Measurements from ENCODE around the gene MRM2. TPM values are rescaled to one million over a fixed set of nuclear protein-coding genes. Genes with fewer than 3 reads are reported as not detected.

The MRM2 gene
- total RNA-seq, 2 experiments from 2014 or later = 23.6 to 25.7 TPM

GRCh38 chr7:2201128-2201527 lies 40.9 kb downstream of the MRM2 start:
- H3K9me3 Mint-ChIP-seq = no peaks in the 10 kb centered on the region
- H3K4me3 Mint-ChIP-seq = no peak overlapping the region
- CTCF ChIA-PET = no interaction called here
- no peaks in the 10 kb centered on the region for H3K4me1 Mint-ChIP-seq
- DNase-seq = no peak
- no peaks in the 10 kb centered on the region for H3K27me3 Mint-ChIP-seq
- peaks cover 24% of the 10 kb centered on the region for H3K36me3 Mint-ChIP-seq (ENCODE audit: low read depth)
- POLR2A ChIA-PET = no interaction called here
- H3K27ac Mint-ChIP-seq = no peak overlapping the region

GRCh38 chr7:2200584-2200980 lies 41.4 kb downstream of the MRM2 start:
- H3K4me3 Mint-ChIP-seq = no peak overlapping the region
- no peak for DNase-seq
- H3K27me3 Mint-ChIP-seq = no peaks in the 10 kb centered on the region
- no peaks in the 10 kb centered on the region for H3K4me1 Mint-ChIP-seq
- ChIA-PET CTCF (no interaction called here), POLR2A (no interaction called here)
- no peaks in the 10 kb centered on the region for H3K9me3 Mint-ChIP-seq
- H3K27ac Mint-ChIP-seq = no peak overlapping the region
- H3K36me3 Mint-ChIP-seq (ENCODE audit: low read depth) = peaks cover 30% of the 10 kb centered on the region

- Mint-ChIP-seq H3K9me3 (peaks cover 2% of the 10 kb centered on the region), H3K4me3 (no peak overlapping the region), H3K36me3 (ENCODE audit: low read depth) (peaks cover 35% of the 10 kb centered on the region), H3K27me3 (no peaks in the 10 kb centered on the region), H3K27ac (no peak overlapping the region), H3K4me1 (no peaks in the 10 kb centered on the region)
- no peak for DNase-seq
- POLR2A ChIA-PET = no interaction called here
- CTCF ChIA-PET = no interaction called here
Measured at GRCh38 chr7:2199956-2200583, 41.9 kb downstream of the MRM2 start.

- Mint-ChIP-seq H3K4me3 (no peak overlapping the region), H3K9me3 (peaks cover 2% of the 10 kb centered on the region)
Measured at GRCh38 chr7:2199528-2199927, 42.5 kb downstream of the MRM2 start.

GRCh38 chr7:2198760-2199159 lies 43.2 kb downstream of the MRM2 start:
- Mint-ChIP-seq H3K36me3 (ENCODE audit: low read depth) (peaks cover 36% of the 10 kb centered on the region), H3K4me3 (no peak overlapping the region), H3K27ac (no peak overlapping the region), H3K4me1 (no peaks in the 10 kb centered on the region), H3K9me3 (peaks cover 2% of the 10 kb centered on the region), H3K27me3 (no peaks in the 10 kb centered on the region)
- ChIA-PET CTCF (no interaction called here), POLR2A (no interaction called here)
- DNase-seq = no peak

More at GRCh38 chr7:2199528-2199927, 42.5 kb downstream of the MRM2 start:
- no peaks in the 10 kb centered on the region for H3K4me1 Mint-ChIP-seq
- no peaks in the 10 kb centered on the region for H3K27me3 Mint-ChIP-seq
- ChIA-PET POLR2A (no interaction called here), CTCF (no interaction called here)
- peaks cover 36% of the 10 kb centered on the region for H3K36me3 Mint-ChIP-seq (ENCODE audit: low read depth)
- no peak overlapping the region for H3K27ac Mint-ChIP-seq
- no peak for DNase-seq

GRCh38 chr7:2198206-2198605 lies 43.8 kb downstream of the MRM2 start:
- H3K27ac Mint-ChIP-seq = no peak overlapping the region
- peaks cover 38% of the 10 kb centered on the region for H3K36me3 Mint-ChIP-seq (ENCODE audit: low read depth)
- POLR2A ChIA-PET = no interaction called here
- no peaks in the 10 kb centered on the region for H3K4me1 Mint-ChIP-seq
- H3K27me3 Mint-ChIP-seq = no peaks in the 10 kb centered on the region
- CTCF ChIA-PET = no interaction called here
- H3K9me3 Mint-ChIP-seq = peaks cover 2% of the 10 kb centered on the region
- H3K4me3 Mint-ChIP-seq = no peak overlapping the region
- DNase-seq = no peak

GRCh38 chr7:2197436-2198155 lies 44.4 kb downstream of the MRM2 start:
- Mint-ChIP-seq H3K4me1 (no peaks in the 10 kb centered on the region), H3K27ac (no peak overlapping the region), H3K27me3 (no peaks in the 10 kb centered on the region), H3K9me3 (peaks cover 2% of the 10 kb centered on the region), H3K4me3 (no peak overlapping the region), H3K36me3 (ENCODE audit: low read depth) (peaks cover 43% of the 10 kb centered on the region)
- DNase-seq = no peak
- POLR2A ChIA-PET = no interaction called here
- CTCF ChIA-PET = no interaction called here

- H3K27ac Mint-ChIP-seq = no peak overlapping the region
- POLR2A ChIA-PET = no interaction called here
- no peak for DNase-seq
- no peaks in the 10 kb centered on the region for H3K4me1 Mint-ChIP-seq
- H3K27me3 Mint-ChIP-seq = no peaks in the 10 kb centered on the region
- H3K9me3 Mint-ChIP-seq = peaks cover 2% of the 10 kb centered on the region
- CTCF ChIA-PET = no interaction called here
- no peak overlapping the region for H3K4me3 Mint-ChIP-seq
- H3K36me3 Mint-ChIP-seq (ENCODE audit: low read depth) = peaks cover 45% of the 10 kb centered on the region
Measured at GRCh38 chr7:2196381-2197378, 45.3 kb downstream of the MRM2 start.

- H3K9me3 Mint-ChIP-seq = peaks cover 2% of the 10 kb centered on the region
- H3K36me3 Mint-ChIP-seq (ENCODE audit: low read depth) = peaks cover 47% of the 10 kb centered on the region
- ChIA-PET CTCF (interaction anchor here (0.8 to 1.5 kb wide), 7 partner anchors 8 to 401 kb away, joined by 3 to 6 read pairs (median 4); no protein-coding TSS in a partner anchor), POLR2A (interaction anchor here (0.8 to 0.9 kb wide), 2 partner anchors 76 to 158 kb away, joined by 3 read pairs; no protein-coding TSS in a partner anchor)
- H3K4me3 Mint-ChIP-seq = no peak overlapping the region
- H3K27ac Mint-ChIP-seq = no peak overlapping the region
- DNase-seq = no peak
- no peaks in the 10 kb centered on the region for H3K4me1 Mint-ChIP-seq
- H3K27me3 Mint-ChIP-seq = no peaks in the 10 kb centered on the region
Measured at GRCh38 chr7:2195400-2196246, 46.4 kb downstream of the MRM2 start.

GRCh38 chr7:2193575-2194305 lies 48.3 kb downstream of the MRM2 start:
- no peak for DNase-seq
- Mint-ChIP-seq H3K4me1 (no peaks in the 10 kb centered on the region), H3K4me3 (no peak overlapping the region), H3K9me3 (peaks cover 2% of the 10 kb centered on the region), H3K27me3 (no peaks in the 10 kb centered on the region), H3K27ac (no peak overlapping the region), H3K36me3 (ENCODE audit: low read depth) (peaks cover 46% of the 10 kb centered on the region)
- POLR2A ChIA-PET = no interaction called here
- CTCF ChIA-PET = no interaction called here

GRCh38 chr7:2192831-2193534 lies 49.0 kb downstream of the MRM2 start:
- H3K9me3 Mint-ChIP-seq = peaks cover 2% of the 10 kb centered on the region
- no peaks in the 10 kb centered on the region for H3K27me3 Mint-ChIP-seq
- H3K4me3 Mint-ChIP-seq = no peak overlapping the region
- no peaks in the 10 kb centered on the region for H3K4me1 Mint-ChIP-seq
- ChIA-PET POLR2A (no interaction called here), CTCF (no interaction called here)
- peaks cover 48% of the 10 kb centered on the region for H3K36me3 Mint-ChIP-seq (ENCODE audit: low read depth)
- DNase-seq = no peak
- no peak overlapping the region for H3K27ac Mint-ChIP-seq

GRCh38 chr7:2191016-2191415 lies 51.0 kb downstream of the MRM2 start:
- POLR2A ChIA-PET = no interaction called here
- no peak for DNase-seq
- H3K27me3 Mint-ChIP-seq = no peaks in the 10 kb centered on the region
- H3K4me1 Mint-ChIP-seq = no peaks in the 10 kb centered on the region
- no peak overlapping the region for H3K27ac Mint-ChIP-seq
- H3K4me3 Mint-ChIP-seq = no peak overlapping the region
- peaks cover 2% of the 10 kb centered on the region for H3K9me3 Mint-ChIP-seq
- H3K36me3 Mint-ChIP-seq (ENCODE audit: low read depth) = peaks cover 32% of the 10 kb centered on the region
- CTCF ChIA-PET = interaction anchor here (0.6 kb wide), 1 partner anchor 139 kb away, joined by 3 read pairs; no protein-coding TSS in a partner anchor

All from activated CD4-positive, alpha-beta memory T cell treated with anti-CD3 and anti-CD28 coated beads, Interleukin-2, amount 10 ng/mL, durations not matched to agents 7 days and 5 days (primary cell).